Fibroblast of skin of abdomen (primary cell): ENCODE measurements around the gene UBAC2.
"Not testable (repeated sequence)": the region's sequence is repeated elsewhere in the genome, so short reads cannot be mapped to it uniquely, and the experiment has no call there.

Experiments used
- DNase-seq: peaks from one replicate; pipeline ENCODE4 v3.0.0-alpha.2; 2013

Gene UBAC2

GRCh38 chr13:99185606-99186005 is 15.0 kb upstream of the UBAC2 start:
- DNase-seq = no peak

- no peak for DNase-seq
These were observed 10.3 kb upstream of the UBAC2 start for GRCh38 chr13:99190147-99190985.

GRCh38 chr13:99191336-99191899 is 9.2 kb upstream of the UBAC2 start:
- DNase-seq = no peak

- DNase-seq = no peak
These were observed 8.7 kb upstream of the UBAC2 start for GRCh38 chr13:99191900-99192399.

- DNase-seq = no peak
These were observed 8.2 kb upstream of the UBAC2 start for GRCh38 chr13:99192480-99192879.

- no peak for DNase-seq
These were observed 7.5 kb upstream of the UBAC2 start for GRCh38 chr13:99193152-99193551.

GRCh38 chr13:99196466-99197116 is 4.1 kb upstream of the UBAC2 start:
- no peak for DNase-seq

GRCh38 chr13:99197117-99197651 is 3.5 kb upstream of the UBAC2 start:
- no peak for DNase-seq

GRCh38 chr13:99199541-99200431 is 868 bp upstream of the UBAC2 start:
- DNase-seq = no peak

GRCh38 chr13:99203601-99204579 is 3.2 kb downstream of the UBAC2 start:
- no peak for DNase-seq

GRCh38 chr13:99205621-99206220 is 5.1 kb downstream of the UBAC2 start:
- DNase-seq = no peak

- no peak for DNase-seq
These were observed 5.6 kb downstream of the UBAC2 start for GRCh38 chr13:99206226-99206625.

GRCh38 chr13:99206873-99207272 is 6.2 kb downstream of the UBAC2 start:
- DNase-seq = no peak

- DNase-seq = no peak
These were observed 6.9 kb downstream of the UBAC2 start for GRCh38 chr13:99207511-99207910.

GRCh38 chr13:99208185-99208584 is 7.5 kb downstream of the UBAC2 start:
- DNase-seq = no peak

GRCh38 chr13:99208845-99209527 is 8.3 kb downstream of the UBAC2 start:
- no peak for DNase-seq

GRCh38 chr13:99210627-99211026 is 10.0 kb downstream of the UBAC2 start:
- not testable (repeated sequence) for DNase-seq

- DNase-seq = no peak
These were observed 10.9 kb downstream of the UBAC2 start for GRCh38 chr13:99211421-99212035.

- no peak for DNase-seq
These were observed 13.6 kb downstream of the UBAC2 start for GRCh38 chr13:99214232-99214631.
